HepG2 (cell line): ENCODE results near the gene PTGIS. TPM values are rescaled to one million over a fixed set of nuclear protein-coding genes. Genes with fewer than 3 reads are reported as not detected.

ENCODE experiments used
- ATAC-seq: fragments of 200-7000 bp; cut with Tn5 transposase; 3 replicates; pipeline ENCODE4 v1.9.1; 2020; ENCODE audit warnings: mild to moderate bottlenecking, moderate library complexity
- BruUV-seq: library from RNA; stranded (reverse); fragments of 400-500 nt; replicated peaks from 2 replicates; lab custom pipeline; 2021; lab: Mats Ljungman, UMichigan
- CTCF ChIA-PET: fragments of 300-600 bp; formaldehyde crosslinking; extraction: SDS; loops from one replicate; lab custom pipeline; 2021; ENCODE audit warnings: low total read pairs, inconsistent platforms, low intra/inter-chr PET ratio; lab: Yijun Ruan, JAX
- POLR2A ChIA-PET: fragments of 350-600 bp; sonication (Branson Sonifier 250); formaldehyde crosslinking; loops from one replicate; lab custom pipeline; 2020; ENCODE audit warnings: antibody characterized with exemption, inconsistent platforms; lab: Yijun Ruan, JAX
- DNase-seq: peaks from one replicate; pipeline ENCODE4 v3.0.0-alpha.2; 2015; ENCODE audit warnings: low spot score
- FAIRE-seq: peaks from 3 replicates; lab custom pipeline; 2011; peaks lifted over from hg19 to GRCh38; lab: Jason Lieb, UNC
- H2AFZ ChIP-seq: one replicate; pipeline ENCODE4 v1.6.1; 2011; ENCODE audit warnings: low read length, inconsistent platforms
- H3K27ac ChIP-seq: fragments of 300-600 bp; 3 replicates; pipeline ENCODE4 v1.8.0; 2011; ENCODE audit warnings: mixed run types, mild to moderate bottlenecking, mixed read lengths, low read length, inconsistent platforms; ENCODE audit not compliant: insufficient read depth; ENCODE audit errors: extremely low read length
- H3K27me3 ChIP-seq, 2 experiments: fragments of 200-600 bp in 1 of 2; 2 replicates in 1 of 2; 3 replicates in 1 of 2; pipeline versions ENCODE4 v1.6.0 to v1.8.0; 2011; ENCODE audit warnings: low read length in 2 of 2, mild to moderate bottlenecking in 2 of 2, moderate library complexity in 2 of 2, inconsistent platforms in 1 of 2; ENCODE audit not compliant: insufficient read depth in 2 of 2, control insufficient read depth in 1 of 2
- H3K36me3 ChIP-seq, 2 experiments: fragments of 200-600 bp in 1 of 2; replicated peaks in 1 of 2; 2 replicates in 1 of 2; 3 replicates in 1 of 2; pipeline versions ENCODE4 v1.5.1 to v1.8.0; 2011; ENCODE audit warnings: low read length in 2 of 2, inconsistent platforms in 1 of 2; ENCODE audit not compliant: insufficient read depth in 2 of 2, control insufficient read depth in 1 of 2
- H3K4me1 ChIP-seq: 2 replicates; pipeline ENCODE4 v1.5.1; 2012; ENCODE audit warnings: low read length, inconsistent platforms; ENCODE audit not compliant: insufficient read depth
- H3K4me2 ChIP-seq: 2 replicates; pipeline ENCODE4 v1.6.0; 2011; ENCODE audit warnings: low read depth, low read length, inconsistent platforms
- H3K4me3 ChIP-seq, 3 experiments: fragments of 200-600 bp in 1 of 3; sonication (generic), shearing (Covaris generic) in 1 of 3; replicated peaks in 1 of 3; 2 replicates each; pipeline ENCODE4 v1.5.1; 2011 to 2016; ENCODE audit warnings: low read length in 3 of 3, inconsistent platforms in 2 of 3, low read depth in 2 of 3, mild to moderate bottlenecking in 2 of 3, control low read depth in 1 of 3, mixed read lengths in 1 of 3; ENCODE audit not compliant: insufficient read depth in 1 of 3
- H3K79me2 ChIP-seq: one replicate; pipeline ENCODE4 v1.6.1; 2011; ENCODE audit warnings: low read length, inconsistent platforms; ENCODE audit not compliant: insufficient read depth
- H3K9ac ChIP-seq: 2 replicates; pipeline ENCODE4 v1.6.0; 2011; ENCODE audit warnings: mild to moderate bottlenecking, low read depth, low read length, inconsistent platforms; ENCODE audit not compliant: insufficient read depth
- H3K9me3 ChIP-seq: 2 replicates; pipeline ENCODE4 v1.5.1; 2012; ENCODE audit warnings: mild to moderate bottlenecking, low read length
- H4K20me1 ChIP-seq: 2 replicates; pipeline ENCODE4 v1.6.0; 2011; ENCODE audit warnings: inconsistent platforms, mild to moderate bottlenecking, low read length, moderate library complexity; ENCODE audit not compliant: insufficient read depth
- EED ChIP-seq: sonication (generic); formaldehyde crosslinking; IDR thresholded peaks from 2 replicates; pipeline ENCODE4 v1.5.0; 2020; ENCODE audit warnings: mild to moderate bottlenecking, missing genetic modification reagents
- MXD1 ChIP-seq: sonication (generic); formaldehyde crosslinking; IDR thresholded peaks from 2 replicates; pipeline ENCODE4 v1.4.0; 2020; ENCODE audit warnings: mild to moderate bottlenecking, missing genetic modification reagents
- PHF20 ChIP-seq: sonication (generic); formaldehyde crosslinking; IDR thresholded peaks from 2 replicates; pipeline ENCODE4 v1.5.0; 2020; ENCODE audit warnings: mild to moderate bottlenecking, missing genetic modification reagents
- PHF21A ChIP-seq: sonication (generic); formaldehyde crosslinking; IDR thresholded peaks from 2 replicates; pipeline ENCODE4 v1.5.0; 2020; ENCODE audit warnings: mild to moderate bottlenecking, missing genetic modification reagents
- ZBED4 ChIP-seq: sonication (generic); formaldehyde crosslinking; IDR thresholded peaks from 2 replicates; pipeline ENCODE4 v1.4.0; 2020; ENCODE audit warnings: missing genetic modification reagents, borderline replicate concordance
- ZNF431 ChIP-seq: sonication (generic); formaldehyde crosslinking; IDR thresholded peaks from 2 replicates; pipeline ENCODE4 v1.9.0; 2022; ENCODE audit warnings: missing genetic modification reagents, low read depth, mild to moderate bottlenecking, borderline replicate concordance
- WGBS: methylation state at CpG from one replicate; pipeline ENCODE4 v1.1.6; 2017; ENCODE audit warnings: low lambda C conversion rate; 5-methylcytosine and 5-hydroxymethylcytosine counted together
- in situ Hi-C: cut with HindIII; loops from 2 replicates; pipeline ENCODE4 v1.10.0; 2017; ENCODE audit warnings: low pct_unique_long_range_greater_than_20kb; ENCODE audit not compliant: extremely low pct_ligation_motif_present
- intact Hi-C: fragments of 100-400 bp; cut with micrococcal nuclease; formaldehyde crosslinking; loops from one replicate; pipeline ENCODE4 v1.10.0; 2022; ENCODE audit not compliant: unreplicated experiment
- polyA plus RNA-seq, 8 experiments: library from polyadenylated mRNA; depleted of rRNA in 3 of 8; stranded (reverse) in 7 of 8; unstranded in 1 of 8; fragments of >200 nt; fragmentation: Illumina TruSeq in 4 of 8; extraction: Trizol in 4 of 8; gene quantifications; 2 replicates each; pipeline versions ENCODE4 v1.2.1 to v1.2.3, GENCODE V29; 2011 to 2016; ENCODE audit warnings: low read depth in 4 of 8, missing spikeins in 1 of 8, mixed read lengths in 1 of 8; ENCODE audit not compliant: insufficient read depth in 1 of 8
- total RNA-seq, 5 experiments: library from RNA; depleted of rRNA; stranded (reverse); fragments of >200 nt; fragmentation: Illumina TruSeq; extraction: Trizol; gene quantifications; 2 replicates each; pipeline ENCODE4 v1.2.3, GENCODE V29; 2016; ENCODE audit warnings: low read depth in 1 of 5

The PTGIS gene
- total and polyA plus RNA-seq, 2 of the 13 experiments (the other 11 are each of a cell fraction or from before 2014, with no cell fraction given), result not detected

- WGBS, result 6% methylated on average over 1 of the region's 1 CpG
- in situ Hi-C loops, result no loop called here
- Histone ChIP-seq H3K79me2 (no peaks in the 10 kb centered on the region), H3K9me3 (peaks cover 7% of the 10 kb centered on the region), H3K27ac (no peak overlapping the region), H3K9ac (no peak overlapping the region), H3K4me3 (no peak overlapping the region), H3K27me3 (peaks cover 0 to 4% of the 10 kb centered on the region in 2 experiments; a peak in 2 of 5 replicates), H3K4me1 (peaks cover 54% of the 10 kb centered on the region), H3K4me2 (peak overlapping the region; percentile 61; the same call in 1 of the 2 replicates), H4K20me1 (no peaks in the 10 kb centered on the region), H2AFZ (no peak overlapping the region), H3K36me3 (no peaks in the 10 kb centered on the region)
- TF ChIP-seq PHF21A (peak; percentile 41; the same call in 1 of the 2 replicates), PHF20 (CRISPR knock-in tag) (peak; percentile 32; the same call in 1 of the 2 replicates), ZNF431 (CRISPR knock-in tag) (0 out of 2 replicates have a peak, but pooled peaks have one; percentile 45), MXD1 (CRISPR knock-in tag) (no peak), EED (CRISPR knock-in tag) (no peak), ZBED4 (CRISPR knock-in tag) (0 out of 2 replicates have a peak, but pooled peaks have one; percentile 10)
- no TSS peak for BruUV-seq
- ATAC-seq (no peak), FAIRE-seq (no peak), DNase-seq (no peak)
- POLR2A ChIA-PET, result interaction anchor here (0.7 to 1.3 kb wide), 2 partner anchors 19 to 24 kb away, joined by 3 to 5 read pairs; no protein-coding TSS in a partner anchor
- CTCF ChIA-PET, result no interaction called here
- intact Hi-C loops, result no loop called here
Observed at GRCh38 chr20:49580813-49581174, 12.9 kb upstream of the PTGIS start.
